Upper lobe of left lung (tissue), 6 donors: ENCODE results near the gene RMRP. TPM values are rescaled to one million over a fixed set of nuclear protein-coding genes. Genes with fewer than 3 reads are reported as not detected.

ENCODE experiments used
- ATAC-seq, 2 donors: fragments of 200-7000 bp; cut with Tn5 transposase; one replicate each; pipeline ENCODE4 v1.9.1; 2022; ENCODE audit warnings: mild to moderate bottlenecking in 2 of 2, moderate library complexity in 2 of 2; ENCODE audit not compliant: low FRiP score in 2 of 2
- DNase-seq, 2 donors: peaks; one replicate each; pipeline ENCODE4 v3.0.0-alpha.2; 2019 to 2020
- H3K27ac ChIP-seq, 4 donors: fragments of 200-600 bp; sonication (generic); one replicate each; pipeline ENCODE4 v1.5.1; 2016 to 2019
- H3K27me3 ChIP-seq, 4 donors: fragments of 200-600 bp; sonication (generic); one replicate each; pipeline ENCODE4 v1.5.1; 2017 to 2019
- H3K36me3 ChIP-seq, 4 donors: fragments of 200-600 bp; sonication (generic); one replicate each; pipeline ENCODE4 v1.5.1; 2016 to 2019
- H3K4me1 ChIP-seq, 4 donors: fragments of 200-600 bp; sonication (generic); one replicate each; pipeline ENCODE4 v1.5.1; 2018 to 2019
- H3K4me3 ChIP-seq, 4 donors: fragments of 200-600 bp; sonication (generic); one replicate each; pipeline ENCODE4 v1.5.1; 2017 to 2019; ENCODE audit warnings: mild to moderate bottlenecking in 2 of 4, moderate library complexity in 1 of 4
- H3K9me3 ChIP-seq, 4 donors: fragments of 200-600 bp; sonication (generic); one replicate each; pipeline ENCODE4 v1.5.1; 2018 to 2019
- CTCF ChIP-seq, 6 experiments: fragments of 450-650 bp in 4 of 6; fragments of 200-600 bp in 2 of 6; sonication (generic) in 2 of 6; IDR thresholded peaks; one replicate each; pipeline ENCODE4 v1.5.1; 2016 to 2019; ENCODE audit warnings: antibody characterized with exemption in 6 of 6
- EP300 ChIP-seq, 4 donors: sonication (generic); formaldehyde crosslinking; IDR thresholded peaks; one replicate each; pipeline ENCODE4 v1.5.1; 2017; ENCODE audit warnings: antibody characterized with exemption in 4 of 4, control low read depth in 2 of 4
- POLR2A ChIP-seq, 4 donors: fragments of 450-650 bp; IDR thresholded peaks; one replicate each; pipeline ENCODE4 v1.5.1; 2016 to 2017; ENCODE audit warnings: antibody characterized with exemption in 4 of 4, mild to moderate bottlenecking in 2 of 4
- POLR2AphosphoS5 ChIP-seq, 2 donors: sonication (generic); formaldehyde crosslinking; IDR thresholded peaks; one replicate each; pipeline ENCODE4 v1.5.1; 2017; ENCODE audit warnings: antibody characterized with exemption in 2 of 2
- WGBS, 2 donors: methylation state at CpG; one replicate each; pipeline ENCODE4 v1.1.5; 2017 to 2018; 5-methylcytosine and 5-hydroxymethylcytosine counted together
- total RNA-seq, 6 donors: library from RNA; depleted of rRNA in 4 of 6; stranded (reverse); fragments of >200 nt in 4 of 6; gene quantifications; one replicate each; pipeline versions ENCODE4 v1.1.0 to v1.2.1, GENCODE V29; 2016 to 2021
- donor health status: DM: no; HTN: no; CAD: no; lungs with moderate emphysema.
- donor health status: DM: no; HTN: yes; CAD: no; lungs with severe emphysema.

RMRP gene
- total RNA-seq, 6 donors from 2014 or later, result 886 to 22,003 (median 3,451) TPM

- no peak for TF ChIP-seq POLR2A (IDR thresholded peaks at IDR 0.05)
- TF ChIP-seq EP300 (IDR thresholded peaks at IDR 0.05), result no peak
- no peak for TF ChIP-seq POLR2AphosphoS5 (IDR thresholded peaks at IDR 0.05)
- TF ChIP-seq CTCF (IDR thresholded peaks at IDR 0.05), result no peak
- Histone ChIP-seq H3K27me3 (no peaks in the 10 kb centered on the region), H3K9me3 (no peaks in the 10 kb centered on the region), H3K27ac (no peak overlapping the region), H3K4me3 (no peak overlapping the region), H3K4me1 (peaks cover 0 to 21% (median 6%) of the 10 kb centered on the region in 4 donors), H3K36me3 (peaks cover 0 to 30% (median 12%) of the 10 kb centered on the region in 4 donors)
- DNase-seq, result no peak
- no peak for ATAC-seq
- WGBS, 2 donors, result 91 to 94% methylated on average over 6 of the region's 6 CpGs
These were observed 24.2 kb upstream of the RMRP start for GRCh38 chr9:35682051-35682450.

GRCh38 chr9:35681341-35682002, 23.7 kb upstream of the RMRP start:
- H3K4me1 ChIP-seq, result peaks cover 0 to 21% (median 6%) of the 10 kb centered on the region in 4 donors
- ATAC-seq, result no peak
- no peak for TF ChIP-seq POLR2AphosphoS5 (IDR thresholded peaks at IDR 0.05)
- H3K27ac ChIP-seq, result no peak overlapping the region
- H3K36me3 ChIP-seq, result peaks cover 0 to 30% (median 12%) of the 10 kb centered on the region in 4 donors
- no peaks in the 10 kb centered on the region for H3K27me3 ChIP-seq
- no peak for DNase-seq
- 76 to 85% methylated on average over 3 of the region's 3 CpGs for WGBS, 2 donors
- no peaks in the 10 kb centered on the region for H3K9me3 ChIP-seq
- no peak overlapping the region for H3K4me3 ChIP-seq

- peaks cover 0 to 26% (median 12%) of the 10 kb centered on the region in 4 donors for H3K36me3 ChIP-seq
These were observed 22.7 kb upstream of the RMRP start for GRCh38 chr9:35680331-35681105.

GRCh38 chr9:35679766-35680330, 22.0 kb upstream of the RMRP start:
- Histone ChIP-seq H3K27me3 (no peaks in the 10 kb centered on the region), H3K9me3 (no peaks in the 10 kb centered on the region), H3K4me3 (no peak overlapping the region), H3K4me1 (peaks cover 6 to 27% (median 17%) of the 10 kb centered on the region in 4 donors), H3K36me3 (peaks cover 0 to 19% (median 7%) of the 10 kb centered on the region in 4 donors), H3K27ac (no peak overlapping the region)
- no peak for ATAC-seq
- no peak for DNase-seq
- WGBS, 2 donors, result 95% methylated on average over 8 of the region's 8 CpGs
- TF ChIP-seq POLR2AphosphoS5 (IDR thresholded peaks at IDR 0.05), result no peak
- no peak for TF ChIP-seq CTCF (IDR thresholded peaks at IDR 0.05)
- TF ChIP-seq EP300 (IDR thresholded peaks at IDR 0.05), result no peak
- no peak for TF ChIP-seq POLR2A (IDR thresholded peaks at IDR 0.05)

More at GRCh38 chr9:35680331-35681105, 22.7 kb upstream of the RMRP start:
- H3K4me1 ChIP-seq, result peaks cover 6 to 25% (median 15%) of the 10 kb centered on the region in 4 donors
- H3K27ac ChIP-seq, result no peak overlapping the region
- ATAC-seq (no peak), DNase-seq (no peak)
- WGBS, 2 donors, result 68 to 73% methylated on average over 15 of the region's 15 CpGs
- TF ChIP-seq EP300 (IDR thresholded peaks at IDR 0.05) (no peak), POLR2A (IDR thresholded peaks at IDR 0.05) (no peak), POLR2AphosphoS5 (IDR thresholded peaks at IDR 0.05) (no peak), CTCF (IDR thresholded peaks at IDR 0.05) (no peak)
- H3K27me3 ChIP-seq, result no peaks in the 10 kb centered on the region
- no peaks in the 10 kb centered on the region for H3K9me3 ChIP-seq
- no peak overlapping the region for H3K4me3 ChIP-seq

- Histone ChIP-seq H3K27me3 (no peaks in the 10 kb centered on the region), H3K36me3 (peaks cover 0 to 13% (median 2%) of the 10 kb centered on the region in 4 donors), H3K9me3 (no peaks in the 10 kb centered on the region), H3K4me1 (peaks cover 6 to 26% (median 17%) of the 10 kb centered on the region in 4 donors), H3K27ac (no peak overlapping the region), H3K4me3 (no peak overlapping the region)
- ATAC-seq (no peak), DNase-seq (no peak)
- 93 to 96% methylated on average over 5 of the region's 5 CpGs for WGBS, 2 donors
- no peak for TF ChIP-seq POLR2A (IDR thresholded peaks at IDR 0.05)
- TF ChIP-seq EP300 (IDR thresholded peaks at IDR 0.05), result no peak
- no peak for TF ChIP-seq POLR2AphosphoS5 (IDR thresholded peaks at IDR 0.05)
- TF ChIP-seq CTCF (IDR thresholded peaks at IDR 0.05), result no peak
These were observed 21.3 kb upstream of the RMRP start for GRCh38 chr9:35679091-35679490.
